H9 (cell line): ENCODE results near the gene CYTH3. TPM values are rescaled to one million over a fixed set of nuclear protein-coding genes. Genes with fewer than 3 reads are reported as not detected.

Experiments used
- DNase-seq: peaks from one replicate; pipeline ENCODE4 v3.0.0-alpha.2; 2017
- H2AFZ ChIP-seq: one replicate; pipeline ENCODE4 v1.6.1; 2013; ENCODE audit warnings: mild to moderate bottlenecking, low read length, control low read depth, moderate library complexity
- H2AK5ac ChIP-seq: 2 replicates; pipeline ENCODE4 v1.6.1; 2013; ENCODE audit warnings: low read length, control low read depth, mixed read lengths; ENCODE audit not compliant: insufficient read length
- H2BK120ac ChIP-seq: one replicate; pipeline ENCODE4 v1.6.1; 2013; ENCODE audit warnings: low read depth, mild to moderate bottlenecking, low read length, control low read depth, inconsistent platforms; ENCODE audit not compliant: poor library complexity, severe bottlenecking
- H2BK12ac ChIP-seq: 2 replicates; pipeline ENCODE4 v1.6.1; 2013; ENCODE audit warnings: low read length, control low read depth, mixed read lengths, low read depth; ENCODE audit not compliant: insufficient read length
- H2BK15ac ChIP-seq: 2 replicates; pipeline ENCODE4 v1.6.1; 2013; ENCODE audit warnings: low read depth, low read length, control low read depth
- H2BK20ac ChIP-seq: one replicate; pipeline ENCODE4 v1.6.1; 2013; ENCODE audit warnings: low read depth, mild to moderate bottlenecking, low read length, control low read depth, inconsistent platforms; ENCODE audit not compliant: poor library complexity, severe bottlenecking
- H2BK5ac ChIP-seq: 2 replicates; pipeline ENCODE4 v1.6.1; 2013; ENCODE audit warnings: low read length, control low read depth, mixed read lengths; ENCODE audit not compliant: insufficient read length
- H3K14ac ChIP-seq: 2 replicates; pipeline ENCODE4 v1.6.1; 2013; ENCODE audit warnings: low read length, control low read depth; ENCODE audit not compliant: insufficient read depth
- H3K18ac ChIP-seq: 2 replicates; pipeline ENCODE4 v1.6.1; 2013; ENCODE audit warnings: low read depth, mild to moderate bottlenecking, mixed read lengths, low read length, control low read depth; ENCODE audit not compliant: insufficient read length
- H3K23ac ChIP-seq: 2 replicates; pipeline ENCODE4 v1.6.1; 2013; ENCODE audit warnings: low read length, control low read depth, mixed read lengths, low read depth; ENCODE audit not compliant: insufficient read length
- H3K23me2 ChIP-seq: 2 replicates; pipeline ENCODE4 v1.6.1; 2013; ENCODE audit warnings: low read depth, mild to moderate bottlenecking, mixed read lengths, low read length, control low read depth; ENCODE audit not compliant: insufficient read length, poor library complexity, severe bottlenecking
- H3K27ac ChIP-seq: 2 replicates; pipeline ENCODE4 v1.5.1; 2013; ENCODE audit warnings: low read length, control low read depth, mixed read lengths, low read depth; ENCODE audit not compliant: insufficient read length
- H3K27me3 ChIP-seq: 2 replicates; pipeline ENCODE4 v1.6.1; 2013; ENCODE audit warnings: low read length, control low read depth, inconsistent platforms; ENCODE audit not compliant: insufficient read depth
- H3K4ac ChIP-seq: 2 replicates; pipeline ENCODE4 v1.6.1; 2013; ENCODE audit warnings: low read depth, mild to moderate bottlenecking, control low read depth, inconsistent platforms, low read length, moderate library complexity
- H3K4me1 ChIP-seq: 2 replicates; pipeline ENCODE4 v1.6.1; 2013; ENCODE audit warnings: low read length, control low read depth, inconsistent platforms; ENCODE audit not compliant: insufficient read depth
- H3K4me2 ChIP-seq: 2 replicates; pipeline ENCODE4 v1.6.1; 2013; ENCODE audit warnings: low read length, control low read depth, mixed read lengths; ENCODE audit not compliant: insufficient read length, insufficient read depth
- H3K56ac ChIP-seq: 2 replicates; pipeline ENCODE4 v1.6.1; 2013; ENCODE audit warnings: low read depth, mild to moderate bottlenecking, mixed read lengths, low read length, control low read depth; ENCODE audit not compliant: insufficient read length
- H3K79me1 ChIP-seq: 2 replicates; pipeline ENCODE4 v1.6.1; 2013; ENCODE audit warnings: low read depth, mild to moderate bottlenecking, moderate library complexity, low read length, control low read depth, inconsistent platforms; ENCODE audit not compliant: insufficient read depth, poor library complexity, severe bottlenecking
- H3K79me2 ChIP-seq: 2 replicates; pipeline ENCODE4 v1.6.1; 2013; ENCODE audit warnings: low read length, control low read depth, inconsistent platforms; ENCODE audit not compliant: insufficient read depth
- H3K9ac ChIP-seq: 2 replicates; pipeline ENCODE4 v1.6.1; 2013; ENCODE audit warnings: low read length, control low read depth, mixed read lengths; ENCODE audit not compliant: insufficient read length; ENCODE audit errors: extremely low read depth
- H3K9me3 ChIP-seq: one replicate; pipeline ENCODE4 v1.6.1; 2013; ENCODE audit warnings: low read depth, low read length, inconsistent platforms; ENCODE audit not compliant: control insufficient read depth
- H3T11ph ChIP-seq: one replicate; pipeline ENCODE4 v1.6.1; 2013; ENCODE audit warnings: mild to moderate bottlenecking, low read length, control low read depth, inconsistent platforms
- H4K20me1 ChIP-seq: one replicate; pipeline ENCODE4 v1.6.1; 2013; ENCODE audit not compliant: control insufficient read depth, insufficient read length, insufficient read depth
- H4K5ac ChIP-seq: 2 replicates; pipeline ENCODE4 v1.6.1; 2013; ENCODE audit warnings: low read depth, mild to moderate bottlenecking, mixed read lengths, low read length, control low read depth; ENCODE audit not compliant: insufficient read length
- H4K8ac ChIP-seq: replicated peaks from 2 replicates; pipeline ENCODE4 v1.6.1; 2013; ENCODE audit warnings: low read length, control low read depth, mixed read lengths, low read depth; ENCODE audit not compliant: insufficient read length
- H4K91ac ChIP-seq: 2 replicates; pipeline ENCODE4 v1.6.1; 2013; ENCODE audit warnings: low read depth, mild to moderate bottlenecking, moderate library complexity, mixed read lengths, low read length, control low read depth; ENCODE audit not compliant: insufficient read length
- H3K27ac Mint-ChIP-seq, 3 experiments: 2 replicates in 2 of 3; 3 replicates in 1 of 3; pipeline ENCODE4 v1.8.0; 2020 to 2021; ENCODE audit warnings: mixed read lengths in 3 of 3, mild to moderate bottlenecking in 1 of 3, moderate library complexity in 1 of 3
- H3K27me3 Mint-ChIP-seq: 2 replicates; pipeline ENCODE4 v1.8.0; 2021; ENCODE audit warnings: low read depth, mild to moderate bottlenecking, moderate library complexity, mixed read lengths
- H3K36me3 Mint-ChIP-seq, 3 experiments: 2 replicates in 2 of 3; 3 replicates in 1 of 3; pipeline ENCODE4 v1.8.0; 2020 to 2021; ENCODE audit warnings: low read depth in 3 of 3, mixed read lengths in 3 of 3; ENCODE audit not compliant: insufficient read depth in 1 of 3
- H3K4me1 Mint-ChIP-seq, 2 experiments: 2 replicates each; pipeline ENCODE4 v1.8.0; 2020; ENCODE audit warnings: mixed read lengths in 2 of 2
- H3K4me3 Mint-ChIP-seq, 2 experiments: 2 replicates in 1 of 2; 3 replicates in 1 of 2; pipeline ENCODE4 v1.8.0; 2020 to 2021; ENCODE audit warnings: mild to moderate bottlenecking in 2 of 2, mixed read lengths in 2 of 2, moderate library complexity in 1 of 2
- H3K9me3 Mint-ChIP-seq, 2 experiments: 2 replicates in 1 of 2; 3 replicates in 1 of 2; pipeline ENCODE4 v1.8.0; 2020; ENCODE audit warnings: mild to moderate bottlenecking in 2 of 2, mixed read lengths in 2 of 2, moderate library complexity in 1 of 2
- CTCF ChIP-seq: fragments of 200-600 bp; sonication (generic); conservative IDR thresholded peaks from 3 replicates; pipeline ENCODE4 v1.8.0; 2021; ENCODE audit warnings: antibody characterized with exemption, mild to moderate bottlenecking
- WGBS: extraction: QIAGEN DNeasy Blood & Tissue Kit; methylation state at CpG from one replicate; pipeline ENCODE4 v1.1.7; 2013; ENCODE audit warnings: missing lambda C conversion rate, low lambda C conversion rate, mixed read lengths; ENCODE audit not compliant: insufficient read length; ENCODE audit errors: extremely low coverage; 5-methylcytosine and 5-hydroxymethylcytosine counted together
- total RNA-seq: library from RNA; stranded (reverse); gene quantifications from 2 replicates; pipeline ENCODE4 v1.2.1, GENCODE V29; 2021

Gene CYTH3
- total RNA-seq, 1 experiment from 2014 or later, result 12.3 TPM

GRCh38 chr7:6149996-6150395 lies 122.4 kb downstream of the CYTH3 start:
- Histone ChIP-seq H3K23ac (no peak overlapping the region), H2AFZ (no peak overlapping the region), H3K4me1 (no peaks in the 10 kb centered on the region), H3K56ac (no peak overlapping the region), H4K5ac (no peak overlapping the region), H2AK5ac (no peak overlapping the region), H3K79me1 (no peaks in the 10 kb centered on the region), H3K27ac (no peak overlapping the region), H3T11ph (no peak overlapping the region), H3K27me3 (no peaks in the 10 kb centered on the region), H3K79me2 (no peaks in the 10 kb centered on the region), H2BK12ac (no peak overlapping the region), H3K4me2 (no peak overlapping the region), H3K14ac (no peak overlapping the region), H4K8ac (no peak overlapping the region), H2BK15ac (no peak overlapping the region), H4K91ac (no peak overlapping the region), H3K23me2 (no peaks in the 10 kb centered on the region), H3K18ac (no peak overlapping the region), H2BK120ac (no peak overlapping the region), H2BK20ac (no peak overlapping the region), H3K9ac (no peak overlapping the region), H2BK5ac (no peak overlapping the region), H3K9me3 (no peaks in the 10 kb centered on the region), H4K20me1 (no peaks in the 10 kb centered on the region), H3K4ac (no peak overlapping the region)
- Mint-ChIP-seq H3K9me3 (no peaks in the 10 kb centered on the region), H3K27me3 (no peaks in the 10 kb centered on the region), H3K4me3 (no peak overlapping the region), H3K36me3 (peaks cover 39 to 83% (median 79%) of the 10 kb centered on the region in 3 experiments; a peak in 6 of 7 replicates), H3K27ac (no peak overlapping the region), H3K4me1 (no peaks in the 10 kb centered on the region)
- WGBS, result no CpG with 5 or more reads among the region's 19 CpGs
- DNase-seq, result no peak
- no peak for TF ChIP-seq CTCF
